Measurements from ENCODE around the gene MEG3. TPM values are rescaled to one million over a fixed set of nuclear protein-coding genes. Genes with fewer than 3 reads are reported as not detected.

Gene MEG3
- total and polyA plus RNA-seq, 12 donors: 86.6 to 8,129 (median 728) TPM

DNA sequence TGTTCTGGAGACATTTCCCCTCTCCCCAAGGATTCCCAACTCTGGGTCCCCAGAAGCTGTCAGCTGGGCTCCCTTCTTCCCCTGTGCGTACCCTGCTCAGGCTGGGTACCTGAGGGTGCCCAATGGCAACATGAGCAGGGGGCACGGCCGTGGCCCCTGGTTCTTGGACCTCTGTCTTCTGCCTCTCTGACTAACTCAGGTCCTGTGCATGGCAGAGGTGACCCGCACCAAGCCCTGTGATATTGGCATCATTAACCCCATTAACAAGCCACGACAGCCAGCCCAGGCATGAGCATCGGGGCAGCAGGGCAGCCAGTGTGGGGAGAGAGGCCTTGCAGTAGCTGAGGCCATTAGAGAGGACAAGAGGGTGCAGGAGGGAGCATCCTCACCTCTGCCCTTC lies 49.2 kb downstream of the MEG3 start:
- no peaks in the 10 kb centered on the region for H3K9me3 ChIP-seq (replicated peaks in 1 of 3)
- H3K27ac ChIP-seq: peak overlapping the region in 1 of 5 donors; percentile 41
- peaks cover 0 to 14% of the 10 kb centered on the region in 2 donors for H3K4me1 ChIP-seq (replicated peaks in 1 of 2)
- TF ChIP-seq, protein P1, sequence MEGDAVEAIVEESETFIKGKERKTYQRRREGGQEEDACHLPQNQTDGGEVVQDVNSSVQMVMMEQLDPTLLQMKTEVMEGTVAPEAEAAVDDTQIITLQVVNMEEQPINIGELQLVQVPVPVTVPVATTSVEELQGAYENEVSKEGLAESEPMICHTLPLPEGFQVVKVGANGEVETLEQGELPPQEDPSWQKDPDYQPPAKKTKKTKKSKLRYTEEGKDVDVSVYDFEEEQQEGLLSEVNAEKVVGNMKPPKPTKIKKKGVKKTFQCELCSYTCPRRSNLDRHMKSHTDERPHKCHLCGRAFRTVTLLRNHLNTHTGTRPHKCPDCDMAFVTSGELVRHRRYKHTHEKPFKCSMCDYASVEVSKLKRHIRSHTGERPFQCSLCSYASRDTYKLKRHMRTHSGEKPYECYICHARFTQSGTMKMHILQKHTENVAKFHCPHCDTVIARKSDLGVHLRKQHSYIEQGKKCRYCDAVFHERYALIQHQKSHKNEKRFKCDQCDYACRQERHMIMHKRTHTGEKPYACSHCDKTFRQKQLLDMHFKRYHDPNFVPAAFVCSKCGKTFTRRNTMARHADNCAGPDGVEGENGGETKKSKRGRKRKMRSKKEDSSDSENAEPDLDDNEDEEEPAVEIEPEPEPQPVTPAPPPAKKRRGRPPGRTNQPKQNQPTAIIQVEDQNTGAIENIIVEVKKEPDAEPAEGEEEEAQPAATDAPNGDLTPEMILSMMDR (IDR thresholded peaks at IDR 0.05): no peak
- no peak for TF ChIP-seq POLR2A (IDR thresholded peaks at IDR 0.05)
- H3K36me3 ChIP-seq (replicated peaks in 1 of 2): peaks cover 0 to 3% of the 10 kb centered on the region in 2 donors
- no peak overlapping the region for H3K4me3 ChIP-seq
- WGBS, 4 donors: 77 to 82% (median 80%) methylated on average over 5 to 6 of the region's 6 CpGs
- no peak for DNase-seq
- intact Hi-C loops (cut with DNase I): no loop called here
- H3K27me3 ChIP-seq: no peaks in the 10 kb centered on the region

DNA sequence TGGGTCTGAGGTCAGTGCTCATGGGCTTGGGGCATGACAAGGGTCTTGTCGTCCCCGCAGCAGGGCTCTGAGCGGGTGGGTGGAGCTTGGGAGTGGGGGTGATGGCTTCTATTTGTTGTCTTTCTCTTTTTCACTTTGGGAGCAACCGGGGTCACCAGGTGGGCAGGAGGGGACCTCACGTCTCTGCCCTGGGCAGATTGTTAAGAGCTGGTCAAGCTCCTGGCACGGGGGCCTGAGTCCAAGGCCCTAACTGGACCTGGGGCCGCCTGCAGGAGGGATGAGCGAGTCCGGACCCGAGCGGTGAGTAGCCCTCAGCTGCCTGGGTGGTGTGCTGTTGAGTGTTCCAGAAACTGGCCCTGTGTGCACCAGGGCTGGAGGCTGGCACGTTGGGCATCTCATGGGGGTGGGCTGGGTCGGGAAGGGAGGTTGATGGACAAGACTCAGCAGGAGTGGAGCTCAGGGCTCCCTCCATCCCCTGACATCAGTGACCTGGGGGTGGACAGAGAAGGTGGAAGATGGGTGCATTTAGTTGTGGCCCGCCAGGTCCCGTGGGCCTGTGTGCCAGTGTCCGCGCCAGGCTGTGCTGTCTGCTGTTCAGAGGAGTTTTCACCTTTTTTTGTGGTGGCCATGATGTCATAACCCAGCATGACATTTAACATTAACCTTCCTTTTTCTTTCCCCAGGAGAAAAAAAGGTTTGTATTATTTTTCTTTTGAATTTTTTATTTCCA lies 50.1 kb downstream of the MEG3 start:
- Histone ChIP-seq H3K9me3 (replicated peaks in 1 of 3) (no peaks in the 10 kb centered on the region), H3K36me3 (replicated peaks in 1 of 2) (peaks cover 0 to 3% of the 10 kb centered on the region in 2 donors), H3K4me1 (replicated peaks in 1 of 2) (peaks cover 0 to 14% of the 10 kb centered on the region in 2 donors), H3K4me3 (no peak overlapping the region), H3K27ac (peak overlapping the region in 1 of 5 donors; percentile 3), H3K27me3 (no peaks in the 10 kb centered on the region)
- WGBS, 4 donors: 80 to 84% (median 82%) methylated on average over 11 to 17 of the region's 17 CpGs
- TF ChIP-seq, protein P1 (IDR thresholded peaks at IDR 0.05): no peak
- intact Hi-C loops (cut with DNase I): no loop called here
- no peak for DNase-seq

DNA sequence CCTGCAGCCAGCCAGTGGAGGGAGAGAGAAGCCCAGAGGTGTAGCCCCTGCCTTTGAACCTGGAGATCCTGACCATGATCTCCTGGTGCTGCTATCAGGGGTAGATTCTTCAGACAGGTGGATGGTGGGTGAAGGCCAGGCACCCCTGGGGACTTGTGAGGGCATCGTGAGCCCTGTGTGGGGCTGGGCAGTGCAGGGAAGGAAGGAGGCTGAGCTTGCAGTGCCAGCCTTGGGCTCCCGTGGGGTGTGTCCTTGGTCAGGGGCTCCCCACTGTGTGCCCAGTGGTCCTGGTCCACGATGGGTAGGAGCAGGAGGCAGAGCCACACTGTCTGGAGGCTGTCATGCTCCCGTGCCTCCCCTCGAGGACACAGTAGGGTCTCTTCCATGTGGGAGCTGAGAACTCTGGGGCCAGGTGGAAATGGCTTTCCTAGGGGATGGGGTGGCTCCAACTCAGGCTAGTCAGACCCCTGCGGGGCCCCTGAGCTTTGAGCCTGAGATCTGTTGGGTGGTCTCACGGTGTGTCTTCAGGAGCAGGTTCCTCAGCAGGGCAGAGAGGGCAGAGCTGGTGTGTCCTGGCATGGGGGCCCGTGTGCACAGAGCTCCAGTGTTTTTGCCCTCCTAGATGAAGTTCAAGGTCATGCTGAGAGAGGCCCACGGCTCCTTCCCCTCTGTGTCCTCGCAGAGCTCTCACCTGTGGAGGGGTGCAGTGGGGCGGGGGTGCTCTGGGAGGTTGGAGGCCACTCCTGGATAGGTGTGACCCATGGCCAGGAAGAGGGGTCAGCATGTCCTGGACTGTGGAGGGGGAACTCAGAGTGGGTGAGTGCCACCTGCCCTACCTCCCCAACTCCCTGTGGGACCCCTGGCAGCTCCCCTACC lies 52.6 kb downstream of the MEG3 start:
- no peak for TF ChIP-seq POLR2A (IDR thresholded peaks at IDR 0.05)
- TF ChIP-seq, protein P1 (IDR thresholded peaks at IDR 0.05): no peak
- Histone ChIP-seq H3K36me3 (replicated peaks in 1 of 2) (peaks cover 0 to 25% of the 10 kb centered on the region in 2 donors), H3K27me3 (no peaks in the 10 kb centered on the region), H3K27ac (peak overlapping the region in 2 of 5 donors; percentile 30 to 34), H3K4me1 (replicated peaks in 1 of 2) (peaks cover 0 to 14% of the 10 kb centered on the region in 2 donors), H3K9me3 (replicated peaks in 1 of 3) (no peaks in the 10 kb centered on the region), H3K4me3 (no peak overlapping the region)
- WGBS, 4 donors: 44 to 90% (median 69%) methylated on average over 5 to 11 of the region's 11 CpGs
- DNase-seq: no peak
- intact Hi-C loops (cut with DNase I): no loop called here

DNA sequence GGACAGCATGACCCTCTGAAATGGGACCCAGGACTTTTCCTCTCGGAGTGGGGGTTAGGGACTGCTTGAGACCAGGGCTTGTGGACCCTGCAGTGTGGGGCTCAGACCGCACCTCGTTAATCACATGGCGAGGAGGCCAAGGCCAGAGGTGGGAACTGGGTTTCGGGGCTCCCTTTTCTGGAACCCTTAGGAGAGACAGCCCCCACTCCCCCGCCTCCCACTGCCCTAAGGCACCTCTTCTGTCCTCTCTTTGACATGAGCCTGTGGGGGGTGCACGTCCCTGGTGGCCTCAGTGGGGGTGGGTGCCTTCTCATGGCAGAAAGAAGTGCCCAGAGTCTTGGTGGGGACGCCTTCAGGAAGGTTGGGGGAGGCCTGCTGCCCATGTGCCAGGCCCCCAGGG lies 53.3 kb downstream of the MEG3 start:
- TF ChIP-seq POLR2A (IDR thresholded peaks at IDR 0.05): no peak
- TF ChIP-seq, protein P1 (IDR thresholded peaks at IDR 0.05): no peak
- Histone ChIP-seq H3K4me1 (replicated peaks in 1 of 2) (peaks cover 0 to 12% of the 10 kb centered on the region in 2 donors), H3K4me3 (no peak overlapping the region), H3K36me3 (replicated peaks in 1 of 2) (peaks cover 0 to 32% of the 10 kb centered on the region in 2 donors), H3K9me3 (replicated peaks in 1 of 3) (no peaks in the 10 kb centered on the region), H3K27me3 (no peaks in the 10 kb centered on the region), H3K27ac (peak overlapping the region in 2 of 5 donors; percentile 30 to 34)
- DNase-seq: no peak
- intact Hi-C loops (cut with DNase I): no loop called here
- WGBS, 4 donors: 81 to 100% (median 83%) methylated on average over 1 to 8 of the region's 8 CpGs

Data from adrenal gland (tissue), 12 donors.